Measurements from ENCODE around the gene CDK11A.
"Not testable (repeated sequence)": the region's sequence is repeated elsewhere in the genome, so short reads cannot be mapped to it uniquely, and the experiment has no call there.

The CDK11A gene

GRCh38 chr1:1692324-1692713, 31.8 kb downstream of the CDK11A start:
- H3K9me3 ChIP-seq (ENCODE audit: control extremely low read depth in 1 of 5, control insufficient read depth in 4 of 5, insufficient read depth in 2 of 5, low read depth in 1 of 5, low read length in 4 of 5); H3K27me3 ChIP-seq (replicated peaks in 2 of 5; ENCODE audit: control insufficient read depth in 4 of 5, insufficient read depth in 5 of 5, low read length in 4 of 5); CTCF ChIA-PET; H3K36me3 ChIP-seq (ENCODE audit: control insufficient read depth in 4 of 4, insufficient read depth in 4 of 4, low read length in 3 of 4); POLR2A ChIA-PET: not testable (repeated sequence)
- Histone ChIP-seq H3K4me3 (ENCODE audit: control insufficient read depth in 1 of 7, extremely low read depth in 1 of 7, insufficient read depth in 4 of 7, low read depth in 2 of 7, low read length in 6 of 7) (peak overlapping the region; percentile 27 to 74 (median 64)), H3K4me1 (ENCODE audit: control extremely low read depth in 1 of 4, control insufficient read depth in 4 of 4, insufficient read depth in 4 of 4, low read length in 3 of 4) (peaks cover 0 to 10% (median 5%) of the 10 kb centered on the region in 4 experiments), H3K27ac (ENCODE audit: insufficient read depth in 1 of 2, low read depth in 1 of 2, low read length in 2 of 2, poor library complexity in 1 of 2, severe bottlenecking in 2 of 2) (peak overlapping the region; percentile 93 to 94)
- 2% methylated on average over 7 of the region's 45 CpGs for WGBS (ENCODE audit: insufficient coverage)
- DNase-seq = peak; percentile 45 to 85 (median 69)

DNA sequence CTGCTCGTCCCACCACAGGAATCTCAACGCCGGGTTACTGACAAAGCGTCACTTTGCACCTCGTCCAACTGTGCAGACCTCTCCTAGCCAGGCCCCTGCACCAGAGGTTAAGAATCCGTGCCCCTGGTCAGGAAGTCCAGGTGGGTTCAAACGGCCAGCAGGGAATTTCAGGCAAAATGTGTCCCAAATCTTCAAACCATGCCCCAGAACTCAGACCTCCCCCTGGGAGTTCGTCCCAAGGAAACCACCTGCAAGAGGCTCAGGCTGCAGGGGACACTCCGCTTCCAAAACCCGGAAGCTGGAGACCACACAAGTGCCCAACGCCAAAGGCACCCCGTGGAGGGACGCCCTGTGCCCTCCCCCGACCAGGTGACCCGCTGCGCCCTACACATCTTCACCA, 32.7 kb downstream of the CDK11A start:
- DNase-seq; POLR2A ChIA-PET; H3K36me3 ChIP-seq (ENCODE audit: control insufficient read depth in 4 of 4, insufficient read depth in 4 of 4, low read length in 3 of 4); H3K27me3 ChIP-seq (replicated peaks in 2 of 5; ENCODE audit: control insufficient read depth in 4 of 5, insufficient read depth in 5 of 5, low read length in 4 of 5); H3K9me3 ChIP-seq (ENCODE audit: control extremely low read depth in 1 of 5, control insufficient read depth in 4 of 5, insufficient read depth in 2 of 5, low read depth in 1 of 5, low read length in 4 of 5); H3K27ac ChIP-seq (ENCODE audit: insufficient read depth in 1 of 2, low read depth in 1 of 2, low read length in 2 of 2, poor library complexity in 1 of 2, severe bottlenecking in 2 of 2); CTCF ChIA-PET: not testable (repeated sequence)
- Histone ChIP-seq H3K4me1 (ENCODE audit: control extremely low read depth in 1 of 4, control insufficient read depth in 4 of 4, insufficient read depth in 4 of 4, low read length in 3 of 4) (peaks cover 0 to 16% (median 9%) of the 10 kb centered on the region in 4 experiments), H3K4me3 (ENCODE audit: control insufficient read depth in 1 of 7, extremely low read depth in 1 of 7, insufficient read depth in 4 of 7, low read depth in 2 of 7, low read length in 6 of 7) (peak overlapping the region in 3 of 7 experiments; percentile 13 to 57 (median 40))
- no CpG with 5 or more reads among the region's 16 CpGs for WGBS (ENCODE audit: insufficient coverage)

- DNase-seq; H3K4me3 ChIP-seq (ENCODE audit: control insufficient read depth in 1 of 7, extremely low read depth in 1 of 7, insufficient read depth in 4 of 7, low read depth in 2 of 7, low read length in 6 of 7); CTCF ChIA-PET; H3K27me3 ChIP-seq (replicated peaks in 2 of 5; ENCODE audit: control insufficient read depth in 4 of 5, insufficient read depth in 5 of 5, low read length in 4 of 5); H3K36me3 ChIP-seq (ENCODE audit: control insufficient read depth in 4 of 4, insufficient read depth in 4 of 4, low read length in 3 of 4); H3K27ac ChIP-seq (ENCODE audit: insufficient read depth in 1 of 2, low read depth in 1 of 2, low read length in 2 of 2, poor library complexity in 1 of 2, severe bottlenecking in 2 of 2); H3K9me3 ChIP-seq (ENCODE audit: control extremely low read depth in 1 of 5, control insufficient read depth in 4 of 5, insufficient read depth in 2 of 5, low read depth in 1 of 5, low read length in 4 of 5); POLR2A ChIA-PET: not testable (repeated sequence)
- peaks cover 0 to 27% (median 13%) of the 10 kb centered on the region in 4 experiments for H3K4me1 ChIP-seq (ENCODE audit: control extremely low read depth in 1 of 4, control insufficient read depth in 4 of 4, insufficient read depth in 4 of 4, low read length in 3 of 4)
- 92% methylated on average over 4 of the region's 7 CpGs for WGBS (ENCODE audit: insufficient coverage)
These were observed 34.6 kb downstream of the CDK11A start for GRCh38 chr1:1689526-1689925.

DNA sequence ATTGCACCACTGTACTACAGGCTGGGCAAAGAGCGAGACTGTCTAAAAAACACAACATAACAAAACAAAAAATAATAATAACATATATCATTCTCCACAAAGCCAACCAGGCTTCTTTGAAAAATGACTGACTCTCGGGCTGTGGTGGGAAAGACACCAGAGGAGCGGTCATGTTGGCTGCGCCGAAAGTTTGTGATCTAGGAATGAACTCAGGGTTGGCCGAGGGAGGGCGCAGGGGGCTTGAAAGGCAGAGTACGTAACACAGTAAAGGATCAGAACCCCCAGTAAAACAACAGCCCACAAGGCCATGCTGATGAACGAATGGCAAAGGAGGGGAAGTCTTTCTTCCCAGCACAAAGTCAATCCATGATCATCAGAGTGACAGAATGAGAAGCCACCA, 36.3 kb downstream of the CDK11A start:
- WGBS (ENCODE audit: insufficient coverage) = 98% methylated on average over 7 of the region's 9 CpGs
- ChIA-PET POLR2A (no interaction called here), CTCF (no interaction called here)
- DNase-seq = no peak
- Histone ChIP-seq H3K36me3 (ENCODE audit: control insufficient read depth in 4 of 4, insufficient read depth in 4 of 4, low read length in 3 of 4) (peaks cover 2 to 11% (median 7%) of the 10 kb centered on the region in 4 experiments), H3K4me3 (ENCODE audit: control insufficient read depth in 1 of 7, extremely low read depth in 1 of 7, insufficient read depth in 4 of 7, low read depth in 2 of 7, low read length in 6 of 7) (no peak overlapping the region), H3K4me1 (ENCODE audit: control extremely low read depth in 1 of 4, control insufficient read depth in 4 of 4, insufficient read depth in 4 of 4, low read length in 3 of 4) (peaks cover 0 to 19% (median 8%) of the 10 kb centered on the region in 4 experiments), H3K27ac (ENCODE audit: insufficient read depth in 1 of 2, low read depth in 1 of 2, low read length in 2 of 2, poor library complexity in 1 of 2, severe bottlenecking in 2 of 2) (no peak overlapping the region), H3K9me3 (ENCODE audit: control extremely low read depth in 1 of 5, control insufficient read depth in 4 of 5, insufficient read depth in 2 of 5, low read depth in 1 of 5, low read length in 4 of 5) (no peaks in the 10 kb centered on the region), H3K27me3 (replicated peaks in 2 of 5; ENCODE audit: control insufficient read depth in 4 of 5, insufficient read depth in 5 of 5, low read length in 4 of 5) (no peaks in the 10 kb centered on the region)

DNA sequence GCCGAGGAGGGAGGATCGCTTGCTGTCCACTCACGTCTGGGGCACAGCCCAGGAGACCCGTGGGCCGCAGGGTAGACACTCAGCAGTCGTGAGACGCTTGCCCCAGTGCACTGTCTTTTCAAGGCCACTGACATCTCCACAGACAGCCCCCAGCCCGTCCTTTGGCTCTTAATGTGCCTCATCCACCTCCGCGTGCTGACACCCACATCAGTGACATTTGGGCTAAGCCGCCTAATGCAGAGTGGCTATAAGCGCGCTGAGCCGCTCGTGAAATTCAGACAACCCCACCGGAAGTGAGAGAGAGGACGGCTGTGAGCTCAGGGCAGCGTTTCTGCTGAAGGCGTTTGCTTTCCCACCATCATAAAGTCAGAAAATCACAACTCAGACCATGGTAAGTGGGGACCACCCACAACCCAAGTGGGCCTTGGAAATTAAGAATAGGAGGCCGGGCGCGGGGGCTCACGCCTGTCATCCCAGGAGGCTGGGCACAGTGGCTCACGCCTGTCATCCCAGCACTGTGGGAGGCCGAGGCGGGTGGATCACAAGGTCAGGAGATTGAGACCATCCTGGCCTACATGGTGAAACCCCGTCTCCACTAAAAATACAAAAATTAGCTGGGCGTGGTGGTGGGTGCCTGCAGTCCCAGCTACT, 40.0 kb downstream of the CDK11A start:
- Histone ChIP-seq H3K4me3 (ENCODE audit: control insufficient read depth in 1 of 7, extremely low read depth in 1 of 7, insufficient read depth in 4 of 7, low read depth in 2 of 7, low read length in 6 of 7) (no peak overlapping the region), H3K27me3 (replicated peaks in 2 of 5; ENCODE audit: control insufficient read depth in 4 of 5, insufficient read depth in 5 of 5, low read length in 4 of 5) (no peaks in the 10 kb centered on the region), H3K4me1 (ENCODE audit: control extremely low read depth in 1 of 4, control insufficient read depth in 4 of 4, insufficient read depth in 4 of 4, low read length in 3 of 4) (peaks cover 0 to 19% (median 8%) of the 10 kb centered on the region in 4 experiments), H3K36me3 (ENCODE audit: control insufficient read depth in 4 of 4, insufficient read depth in 4 of 4, low read length in 3 of 4) (peaks cover 2 to 17% (median 15%) of the 10 kb centered on the region in 4 experiments), H3K9me3 (ENCODE audit: control extremely low read depth in 1 of 5, control insufficient read depth in 4 of 5, insufficient read depth in 2 of 5, low read depth in 1 of 5, low read length in 4 of 5) (no peaks in the 10 kb centered on the region), H3K27ac (ENCODE audit: insufficient read depth in 1 of 2, low read depth in 1 of 2, low read length in 2 of 2, poor library complexity in 1 of 2, severe bottlenecking in 2 of 2) (no peak overlapping the region)
- DNase-seq = no peak
- POLR2A ChIA-PET = no interaction called here
- WGBS (ENCODE audit: insufficient coverage) = 97% methylated on average over 21 of the region's 28 CpGs
- CTCF ChIA-PET = no interaction called here

- WGBS (ENCODE audit: insufficient coverage) = 94% methylated on average over 26 of the region's 26 CpGs
- Histone ChIP-seq H3K9me3 (ENCODE audit: control extremely low read depth in 1 of 5, control insufficient read depth in 4 of 5, insufficient read depth in 2 of 5, low read depth in 1 of 5, low read length in 4 of 5) (no peaks in the 10 kb centered on the region), H3K27ac (ENCODE audit: insufficient read depth in 1 of 2, low read depth in 1 of 2, low read length in 2 of 2, poor library complexity in 1 of 2, severe bottlenecking in 2 of 2) (no peak overlapping the region), H3K36me3 (ENCODE audit: control insufficient read depth in 4 of 4, insufficient read depth in 4 of 4, low read length in 3 of 4) (peaks cover 2 to 17% (median 14%) of the 10 kb centered on the region in 4 experiments), H3K4me1 (ENCODE audit: control extremely low read depth in 1 of 4, control insufficient read depth in 4 of 4, insufficient read depth in 4 of 4, low read length in 3 of 4) (peaks cover 0 to 26% (median 16%) of the 10 kb centered on the region in 4 experiments), H3K4me3 (ENCODE audit: control insufficient read depth in 1 of 7, extremely low read depth in 1 of 7, insufficient read depth in 4 of 7, low read depth in 2 of 7, low read length in 6 of 7) (no peak overlapping the region), H3K27me3 (replicated peaks in 2 of 5; ENCODE audit: control insufficient read depth in 4 of 5, insufficient read depth in 5 of 5, low read length in 4 of 5) (no peaks in the 10 kb centered on the region)
- CTCF ChIA-PET = no interaction called here
- POLR2A ChIA-PET = no interaction called here
- no peak for DNase-seq
These were observed 40.9 kb downstream of the CDK11A start for GRCh38 chr1:1683104-1683905.

- Histone ChIP-seq H3K27ac (ENCODE audit: insufficient read depth in 1 of 2, low read depth in 1 of 2, low read length in 2 of 2, poor library complexity in 1 of 2, severe bottlenecking in 2 of 2) (no peak overlapping the region), H3K27me3 (replicated peaks in 2 of 5; ENCODE audit: control insufficient read depth in 4 of 5, insufficient read depth in 5 of 5, low read length in 4 of 5) (no peaks in the 10 kb centered on the region), H3K4me3 (ENCODE audit: control insufficient read depth in 1 of 7, extremely low read depth in 1 of 7, insufficient read depth in 4 of 7, low read depth in 2 of 7, low read length in 6 of 7) (no peak overlapping the region), H3K9me3 (ENCODE audit: control extremely low read depth in 1 of 5, control insufficient read depth in 4 of 5, insufficient read depth in 2 of 5, low read depth in 1 of 5, low read length in 4 of 5) (no peaks in the 10 kb centered on the region), H3K36me3 (ENCODE audit: control insufficient read depth in 4 of 4, insufficient read depth in 4 of 4, low read length in 3 of 4) (peaks cover 2 to 17% (median 14%) of the 10 kb centered on the region in 4 experiments), H3K4me1 (ENCODE audit: control extremely low read depth in 1 of 4, control insufficient read depth in 4 of 4, insufficient read depth in 4 of 4, low read length in 3 of 4) (peaks cover 0 to 26% (median 22%) of the 10 kb centered on the region in 4 experiments)
- WGBS (ENCODE audit: insufficient coverage) = 87% methylated on average over 11 of the region's 11 CpGs
- no peak for DNase-seq
- POLR2A ChIA-PET = no interaction called here
- CTCF ChIA-PET = interaction anchor here (1.3 kb wide), 1 partner anchor 15 kb away, joined by 6 read pairs; no protein-coding TSS in a partner anchor
These were observed 43.3 kb downstream of the CDK11A start for GRCh38 chr1:1680912-1681273.
